Measurements from ENCODE around the gene PVR. TPM values are rescaled to one million over a fixed set of nuclear protein-coding genes. Genes with fewer than 3 reads are reported as not detected.

The PVR gene
- total and polyA plus RNA-seq, 2 of the 4 experiments (the other 2 are of a cell fraction) = 106 to 122 TPM

- TF ChIP-seq FOS (IDR thresholded peaks at IDR 0.05; ENCODE audit: low read depth, low read length) = no peak
Measured at GRCh38 chr19:44662691-44663385, 19.1 kb downstream of the PVR start (continued).

GRCh38 chr19:44663996-44664395 is 20.3 kb downstream of the PVR start:
- no peak overlapping the region for H4K8ac ChIP-seq (ENCODE audit: low read depth in 2 of 2, low read length in 2 of 2)
- H2BK20ac ChIP-seq (ENCODE audit: low read depth, low read length) = no peak overlapping the region
- no peak overlapping the region for H2BK15ac ChIP-seq (ENCODE audit: low read depth, low read length)
- H4K5ac ChIP-seq (ENCODE audit: low read depth, low read length) = no peak overlapping the region
- H3K9me1 ChIP-seq (ENCODE audit: insufficient read depth, low read length) = peaks cover 7% of the 10 kb centered on the region; the same call in 1 of the 2 replicates
- no peak overlapping the region for H3K56ac ChIP-seq (ENCODE audit: extremely low read depth, insufficient read depth, low read length)
- BruUV-seq (replicated peaks) = no TSS peak
- no peak overlapping the region for H3K4me3 ChIP-seq (ENCODE audit: insufficient read depth, low read depth, low read length)
- H2BK120ac ChIP-seq (ENCODE audit: low read depth, low read length) = no peak overlapping the region
- peaks cover 15 to 46% of the 10 kb centered on the region in 2 experiments; a peak in 3 of 4 replicates for H3K79me1 ChIP-seq (ENCODE audit: low read depth in 1 of 2, low read length in 2 of 2)
- H3K27ac ChIP-seq (ENCODE audit: insufficient read depth, low read length) = no peak overlapping the region
- no peak overlapping the region for H2AK9ac ChIP-seq (replicated peaks; ENCODE audit: low read depth, low read length, poor library complexity)
- no CpG with 5 or more reads among the region's 5 CpGs for WGBS, 2 experiments (ENCODE audit: extremely low coverage in 2 of 2, insufficient read length in 1 of 2)
- peaks cover 47% of the 10 kb centered on the region for H3K36me3 ChIP-seq (ENCODE audit: control insufficient read depth, insufficient read depth, low read length)
- H3K4me2 ChIP-seq (ENCODE audit: low read depth, low read length) = no peak overlapping the region
- H3K9ac ChIP-seq (ENCODE audit: low read depth, low read length) = no peak overlapping the region
- H3K9me3 ChIP-seq (ENCODE audit: control insufficient read depth, insufficient read depth, low read length) = no peaks in the 10 kb centered on the region
- no peaks in the 10 kb centered on the region for H4K20me1 ChIP-seq (ENCODE audit: insufficient read depth, low read length)
- CTCF ChIA-PET = interaction anchor here (1.0 kb wide), 1 partner anchor 55 kb away, joined by 3 read pairs; no protein-coding TSS in a partner anchor
- no peak overlapping the region for H3K18ac ChIP-seq (ENCODE audit: low read depth, low read length)
- ATAC-seq (ENCODE audit: low read depth) (no peak), DNase-seq (no peak)
- TF ChIP-seq RAD21 (IDR thresholded peaks at IDR 0.05; ENCODE audit: low read length) = no peak
- TF ChIP-seq CEBPB (IDR thresholded peaks at IDR 0.05; ENCODE audit: low read depth, low read length) = no peak
- no peak for TF ChIP-seq ELK1 (IDR thresholded peaks at IDR 0.05; ENCODE audit: borderline replicate concordance, low read depth, low read length)
- TF ChIP-seq RCOR1 (IDR thresholded peaks at IDR 0.05; ENCODE audit: insufficient replicate concordance, low read length) = no peak
- TF ChIP-seq FOS (IDR thresholded peaks at IDR 0.05; ENCODE audit: low read depth, low read length) = no peak
- H2AFZ ChIP-seq (replicated peaks; ENCODE audit: low read length, poor library complexity) = no peak overlapping the region
- H2AK5ac ChIP-seq (ENCODE audit: low read depth, low read length) = no peak overlapping the region
- H3K4me1 ChIP-seq (ENCODE audit: control insufficient read depth, insufficient read depth, low read length) = no peaks in the 10 kb centered on the region
- intact Hi-C loops (cut with micrococcal nuclease) (no loop called here), dilution Hi-C loops (cut with HindIII; ENCODE audit: low sequenced_read_pairs, unreplicated experiment) (no loop called here), in situ Hi-C loops (cut with MboI; ENCODE audit: low sequenced_read_pairs) (no loop called here)
- POLR2A ChIA-PET (ENCODE audit: unreplicated experiment) = no interaction called here
- H3K4ac ChIP-seq (ENCODE audit: low read depth, low read length) = no peak overlapping the region
- no peak overlapping the region for H3K14ac ChIP-seq (replicated peaks; ENCODE audit: low read depth, low read length)
- no peaks in the 10 kb centered on the region for H3K27me3 ChIP-seq (ENCODE audit: control insufficient read depth, insufficient read depth, low read length)
- no peak overlapping the region for H2BK5ac ChIP-seq (ENCODE audit: low read depth, low read length, poor library complexity, severe bottlenecking)
- H3K23ac ChIP-seq (ENCODE audit: low read depth, low read length) = no peak overlapping the region
- H4K91ac ChIP-seq (ENCODE audit: insufficient read depth, low read depth, low read length) = no peak overlapping the region
